ENCODE data around the gene SAT2.

The SAT2 gene

DNA sequence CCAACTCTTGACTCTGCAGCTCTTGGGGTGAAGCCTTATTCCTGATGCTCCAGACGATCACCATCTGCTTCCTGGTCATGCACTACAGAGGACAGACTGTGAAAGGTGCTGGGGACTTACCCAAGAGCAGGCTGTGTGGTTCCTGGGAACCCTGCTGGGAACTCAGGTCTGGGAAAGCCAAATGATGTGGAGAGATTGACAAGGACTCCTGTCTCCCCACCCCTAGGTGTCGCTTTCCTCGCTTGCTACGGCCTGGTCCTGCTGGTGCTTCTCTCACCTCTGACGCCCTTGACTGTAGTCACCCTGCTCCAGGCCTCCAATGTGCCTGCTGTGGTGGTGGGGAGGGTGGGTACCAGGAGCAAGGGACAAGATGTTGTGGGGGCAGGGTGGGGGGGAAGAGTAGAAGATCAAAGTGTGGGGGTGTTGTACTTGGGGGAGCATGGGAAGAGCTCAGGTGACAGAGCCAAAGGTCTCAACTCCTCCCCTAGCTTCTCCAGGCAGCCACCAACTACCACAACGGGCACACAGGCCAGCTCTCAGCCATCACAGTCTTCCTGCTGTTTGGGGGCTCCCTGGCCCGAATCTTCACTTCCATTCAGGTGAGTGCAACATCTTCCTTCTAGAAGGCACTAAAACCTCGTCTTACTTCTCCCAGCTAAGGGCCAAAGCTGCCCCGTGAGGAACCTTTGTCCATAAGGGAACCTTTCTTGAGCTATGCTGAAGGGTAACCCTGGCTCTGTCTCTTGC is 40.8 kb downstream of the SAT2 start:
- FAIRE-seq (no peak), DNase-seq (ENCODE audit: insufficient read length, low spot score) (no peak)
- TF ChIP-seq, protein P1, sequence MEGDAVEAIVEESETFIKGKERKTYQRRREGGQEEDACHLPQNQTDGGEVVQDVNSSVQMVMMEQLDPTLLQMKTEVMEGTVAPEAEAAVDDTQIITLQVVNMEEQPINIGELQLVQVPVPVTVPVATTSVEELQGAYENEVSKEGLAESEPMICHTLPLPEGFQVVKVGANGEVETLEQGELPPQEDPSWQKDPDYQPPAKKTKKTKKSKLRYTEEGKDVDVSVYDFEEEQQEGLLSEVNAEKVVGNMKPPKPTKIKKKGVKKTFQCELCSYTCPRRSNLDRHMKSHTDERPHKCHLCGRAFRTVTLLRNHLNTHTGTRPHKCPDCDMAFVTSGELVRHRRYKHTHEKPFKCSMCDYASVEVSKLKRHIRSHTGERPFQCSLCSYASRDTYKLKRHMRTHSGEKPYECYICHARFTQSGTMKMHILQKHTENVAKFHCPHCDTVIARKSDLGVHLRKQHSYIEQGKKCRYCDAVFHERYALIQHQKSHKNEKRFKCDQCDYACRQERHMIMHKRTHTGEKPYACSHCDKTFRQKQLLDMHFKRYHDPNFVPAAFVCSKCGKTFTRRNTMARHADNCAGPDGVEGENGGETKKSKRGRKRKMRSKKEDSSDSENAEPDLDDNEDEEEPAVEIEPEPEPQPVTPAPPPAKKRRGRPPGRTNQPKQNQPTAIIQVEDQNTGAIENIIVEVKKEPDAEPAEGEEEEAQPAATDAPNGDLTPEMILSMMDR (IDR thresholded peaks at IDR 0.05; ENCODE audit: insufficient read depth, missing control alignments) = no peak

DNA sequence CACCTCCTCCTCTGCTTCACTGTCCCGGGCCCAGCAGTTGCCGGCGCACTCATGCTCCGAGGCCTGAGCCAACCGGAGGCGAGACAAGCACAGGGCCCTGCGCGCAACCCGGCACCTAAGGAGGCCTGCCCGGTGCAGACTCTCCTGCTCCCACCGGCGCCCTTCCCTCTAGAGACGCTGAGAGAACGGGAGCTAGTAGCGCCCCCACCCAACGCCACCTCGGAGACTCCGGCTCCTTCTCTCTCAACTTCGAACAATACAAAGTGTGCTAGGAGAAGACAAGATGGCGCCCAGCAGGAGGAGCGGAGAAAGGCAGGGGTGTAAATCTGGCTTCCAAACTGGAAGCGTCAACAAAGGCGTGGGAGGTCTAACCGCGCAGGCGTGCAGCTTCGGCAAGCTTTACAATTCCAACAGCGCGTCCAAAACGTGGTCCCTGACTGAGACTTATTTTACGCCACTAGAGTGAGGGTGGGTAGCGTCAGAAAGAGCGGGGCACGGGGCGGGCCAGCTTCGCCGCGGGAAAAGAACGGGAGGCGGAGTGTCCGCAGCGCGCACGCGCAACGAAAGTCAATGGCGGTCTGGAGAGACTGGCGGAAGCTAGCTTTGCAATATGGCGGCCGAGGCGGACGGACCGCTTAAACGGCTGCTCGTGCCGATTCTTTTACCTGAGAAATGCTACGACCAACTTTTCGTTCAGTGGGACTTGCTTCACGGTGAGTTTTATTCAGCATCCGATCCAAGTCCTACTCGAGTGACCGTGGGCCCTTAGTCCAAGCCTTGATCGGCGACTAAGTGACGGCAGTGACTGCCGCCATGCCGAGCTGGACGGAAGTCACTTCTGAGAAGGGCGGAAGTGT is 44.1 kb downstream of the SAT2 start, which contains the start of gene MPDU1:
TSS of gene MPDU1 (plus strand) at position 600 of the 857 bp plus-strand sequence. CDS start at position 611, 11 bp downstream.
- TF ChIP-seq, protein P1 (IDR thresholded peaks at IDR 0.05; ENCODE audit: insufficient read depth, missing control alignments) = no peak
- DNase-seq (ENCODE audit: insufficient read length, low spot score) (peak; percentile 83), FAIRE-seq (peak; percentile 51)

DNA sequence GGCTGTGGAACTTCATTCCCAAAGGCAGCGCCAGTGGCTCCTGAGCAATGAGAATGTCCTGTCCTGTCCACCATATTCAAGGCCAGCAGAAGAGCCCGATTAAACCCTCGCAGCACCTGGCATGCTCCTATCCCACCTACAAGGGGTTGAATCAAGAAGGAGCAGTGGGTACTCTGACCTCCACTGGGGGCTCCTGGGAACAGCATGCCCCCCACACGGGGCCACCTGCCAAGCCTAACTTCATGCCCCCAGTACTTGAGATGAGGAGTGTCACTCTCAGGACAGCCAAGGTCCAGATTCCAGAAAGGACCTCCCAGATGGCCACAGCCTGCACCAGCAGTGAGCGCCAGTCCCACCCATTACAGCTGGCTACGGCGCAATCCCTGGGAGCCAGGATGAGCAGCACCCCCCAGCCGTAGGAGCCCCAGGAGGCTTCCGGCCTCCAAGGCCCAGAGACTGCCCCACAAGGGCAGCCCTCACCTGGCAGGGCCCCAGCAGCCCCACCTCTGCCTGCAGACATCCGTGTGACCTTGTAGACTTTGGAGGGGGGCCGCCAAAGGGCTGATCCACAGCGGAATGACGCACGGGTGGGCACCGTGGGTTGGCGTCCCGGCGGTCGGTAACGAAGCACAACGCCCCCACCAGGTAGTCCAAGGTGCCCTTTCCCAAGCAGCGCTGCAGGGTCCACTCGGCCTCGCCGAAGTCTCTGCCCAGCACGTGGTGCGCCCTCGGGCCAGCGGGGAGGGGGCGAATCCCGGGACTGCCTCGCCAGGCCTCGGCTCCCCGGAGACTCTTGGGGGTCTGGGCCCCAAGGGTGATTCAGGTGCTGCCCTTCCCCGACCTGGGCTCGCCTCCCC is 45.0 kb downstream of the SAT2 start:
- DNase-seq (ENCODE audit: insufficient read length, low spot score) (no peak), FAIRE-seq (no peak)
- TF ChIP-seq, protein P1 (IDR thresholded peaks at IDR 0.05; ENCODE audit: insufficient read depth, missing control alignments) = no peak

DNA sequence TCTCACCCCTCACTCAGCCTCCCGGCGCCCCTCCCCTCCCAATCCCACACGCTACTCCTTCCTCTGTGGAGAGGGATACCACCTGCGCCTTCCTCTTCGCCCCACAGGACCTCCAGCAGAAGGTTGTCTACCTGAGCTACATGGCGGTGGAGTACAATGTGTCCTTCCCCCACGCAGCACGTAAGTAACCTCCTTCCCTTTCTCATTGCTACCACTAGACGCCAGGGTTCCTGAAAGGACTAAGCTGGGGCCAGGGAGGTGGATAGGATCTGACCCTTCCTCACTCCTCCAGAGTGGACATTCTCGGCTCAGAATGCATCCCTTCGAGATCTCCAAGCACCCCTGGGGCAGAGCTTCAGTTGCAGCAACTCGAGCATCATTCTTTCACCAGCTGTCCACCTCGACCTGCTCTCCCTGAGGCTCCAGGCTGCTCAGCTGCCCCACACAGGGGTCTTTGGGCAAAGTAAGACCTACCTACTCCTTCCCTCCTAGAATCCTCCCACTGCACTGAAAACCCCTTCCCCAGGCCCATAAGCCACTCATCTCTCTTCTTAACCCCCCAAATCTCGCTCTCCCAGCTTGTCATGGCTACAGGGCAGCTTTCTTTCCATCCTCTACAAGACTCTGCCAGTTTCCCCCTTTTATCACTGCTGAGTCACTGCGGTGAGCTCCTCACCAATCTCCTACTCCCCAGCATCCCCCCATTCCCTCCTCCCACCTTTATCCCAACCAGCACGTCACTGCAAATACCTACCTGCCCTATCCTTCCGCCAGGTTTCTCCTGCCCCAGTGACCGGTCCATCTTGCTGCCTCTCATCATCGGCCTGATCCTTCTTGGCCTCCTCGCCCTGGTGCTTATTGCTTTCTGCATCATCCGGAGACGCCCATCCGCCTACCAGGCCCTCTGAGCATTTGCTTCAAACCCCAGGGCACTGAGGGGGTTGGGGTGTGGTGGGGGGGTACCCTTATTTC is 46.7 kb downstream of the SAT2 start:
- DNase-seq (ENCODE audit: insufficient read length, low spot score) = no peak
- TF ChIP-seq, protein P1 (IDR thresholded peaks at IDR 0.05; ENCODE audit: insufficient read depth, missing control alignments) = no peak
- FAIRE-seq = no peak

DNA sequence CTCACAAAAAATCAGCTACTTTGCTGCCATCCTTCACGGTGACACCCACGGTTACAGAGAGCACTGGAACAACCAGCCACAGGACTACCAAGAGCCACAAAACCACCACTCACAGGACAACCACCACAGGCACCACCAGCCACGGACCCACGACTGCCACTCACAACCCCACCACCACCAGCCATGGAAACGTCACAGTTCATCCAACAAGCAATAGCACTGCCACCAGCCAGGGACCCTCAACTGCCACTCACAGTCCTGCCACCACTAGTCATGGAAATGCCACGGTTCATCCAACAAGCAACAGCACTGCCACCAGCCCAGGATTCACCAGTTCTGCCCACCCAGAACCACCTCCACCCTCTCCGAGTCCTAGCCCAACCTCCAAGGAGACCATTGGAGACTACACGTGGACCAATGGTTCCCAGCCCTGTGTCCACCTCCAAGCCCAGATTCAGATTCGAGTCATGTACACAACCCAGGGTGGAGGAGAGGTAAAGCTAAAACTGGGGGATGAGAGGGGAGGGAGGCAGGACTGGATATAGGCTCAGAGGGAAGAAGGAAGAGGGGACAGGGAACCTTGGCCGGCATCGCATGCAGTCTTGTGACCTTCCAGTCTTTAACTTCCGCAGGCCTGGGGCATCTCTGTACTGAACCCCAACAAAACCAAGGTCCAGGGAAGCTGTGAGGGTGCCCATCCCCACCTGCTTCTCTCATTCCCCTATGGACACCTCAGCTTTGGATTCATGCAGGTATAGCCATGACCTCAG is 47.6 kb downstream of the SAT2 start:
- DNase-seq (ENCODE audit: insufficient read length, low spot score) (no peak), FAIRE-seq (no peak)
- TF ChIP-seq, protein P1 (IDR thresholded peaks at IDR 0.05; ENCODE audit: insufficient read depth, missing control alignments) = no peak
